Bronchial epithelial cell (primary cell): ENCODE measurements around the gene CARS1. TPM values are rescaled to one million over a fixed set of nuclear protein-coding genes. Genes with fewer than 3 reads are reported as not detected.

Experiments
- DNase-seq: peaks from one replicate; pipeline ENCODE4 v3.0.0-alpha.2; 2010; ENCODE audit warnings: low read depth
- FAIRE-seq: peaks from 2 replicates; lab custom pipeline; 2011; peaks lifted over from hg19 to GRCh38; lab: Jason Lieb, UNC
- H3K27me3 ChIP-seq: 2 replicates; pipeline ENCODE4 v1.5.1; 2011; ENCODE audit warnings: low read length; ENCODE audit not compliant: control insufficient read depth, insufficient read depth
- H3K36me3 ChIP-seq: 2 replicates; pipeline ENCODE4 v1.5.1; 2011; ENCODE audit warnings: low read length; ENCODE audit not compliant: control insufficient read depth, insufficient read depth
- H3K4me3 ChIP-seq: 2 replicates; pipeline ENCODE4 v1.5.1; 2011; ENCODE audit warnings: mild to moderate bottlenecking, low read depth, low read length, control low read depth
- total RNA-seq: library from RNA; depleted of rRNA; stranded (reverse); fragments of >200 nt; gene quantifications from 2 replicates; pipeline ENCODE4 v1.2.1, GENCODE V29; 2014
- TF ChIP-seq, protein P1 (sequence below): IDR thresholded peaks from 2 replicates; pipeline ENCODE4 v1.5.1; 2011; ENCODE audit warnings: mild to moderate bottlenecking, moderate library complexity, low read length, control low read depth, inconsistent platforms; ENCODE audit not compliant: insufficient read depth, severe bottlenecking

CARS1 gene
- total RNA-seq, 1 donor from 2014 or later = 113 TPM

DNA sequence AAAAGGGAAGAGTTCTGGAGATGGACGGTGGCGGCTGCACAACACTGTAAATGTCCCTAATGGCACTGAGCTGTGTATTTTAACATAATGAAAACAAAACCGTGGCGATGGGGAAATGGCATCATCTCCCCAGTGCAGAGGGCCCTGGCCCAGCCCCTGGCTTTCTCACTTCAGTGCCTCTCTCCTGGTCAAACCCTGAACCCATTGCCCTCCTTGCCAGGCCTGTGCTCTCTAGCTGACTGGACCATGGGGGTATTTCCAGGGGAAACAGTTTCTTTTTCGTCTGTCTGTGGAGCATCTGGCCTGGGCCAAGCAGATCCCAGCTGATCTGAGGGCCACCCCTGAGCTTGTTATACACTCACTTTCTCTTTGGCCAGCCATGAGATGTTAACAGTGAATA lies 47.7 kb downstream of the CARS1 start:
- FAIRE-seq = no peak
- TF ChIP-seq, protein P1, sequence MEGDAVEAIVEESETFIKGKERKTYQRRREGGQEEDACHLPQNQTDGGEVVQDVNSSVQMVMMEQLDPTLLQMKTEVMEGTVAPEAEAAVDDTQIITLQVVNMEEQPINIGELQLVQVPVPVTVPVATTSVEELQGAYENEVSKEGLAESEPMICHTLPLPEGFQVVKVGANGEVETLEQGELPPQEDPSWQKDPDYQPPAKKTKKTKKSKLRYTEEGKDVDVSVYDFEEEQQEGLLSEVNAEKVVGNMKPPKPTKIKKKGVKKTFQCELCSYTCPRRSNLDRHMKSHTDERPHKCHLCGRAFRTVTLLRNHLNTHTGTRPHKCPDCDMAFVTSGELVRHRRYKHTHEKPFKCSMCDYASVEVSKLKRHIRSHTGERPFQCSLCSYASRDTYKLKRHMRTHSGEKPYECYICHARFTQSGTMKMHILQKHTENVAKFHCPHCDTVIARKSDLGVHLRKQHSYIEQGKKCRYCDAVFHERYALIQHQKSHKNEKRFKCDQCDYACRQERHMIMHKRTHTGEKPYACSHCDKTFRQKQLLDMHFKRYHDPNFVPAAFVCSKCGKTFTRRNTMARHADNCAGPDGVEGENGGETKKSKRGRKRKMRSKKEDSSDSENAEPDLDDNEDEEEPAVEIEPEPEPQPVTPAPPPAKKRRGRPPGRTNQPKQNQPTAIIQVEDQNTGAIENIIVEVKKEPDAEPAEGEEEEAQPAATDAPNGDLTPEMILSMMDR = no peak
- peaks cover 40% of the 10 kb centered on the region for H3K36me3 ChIP-seq

DNA sequence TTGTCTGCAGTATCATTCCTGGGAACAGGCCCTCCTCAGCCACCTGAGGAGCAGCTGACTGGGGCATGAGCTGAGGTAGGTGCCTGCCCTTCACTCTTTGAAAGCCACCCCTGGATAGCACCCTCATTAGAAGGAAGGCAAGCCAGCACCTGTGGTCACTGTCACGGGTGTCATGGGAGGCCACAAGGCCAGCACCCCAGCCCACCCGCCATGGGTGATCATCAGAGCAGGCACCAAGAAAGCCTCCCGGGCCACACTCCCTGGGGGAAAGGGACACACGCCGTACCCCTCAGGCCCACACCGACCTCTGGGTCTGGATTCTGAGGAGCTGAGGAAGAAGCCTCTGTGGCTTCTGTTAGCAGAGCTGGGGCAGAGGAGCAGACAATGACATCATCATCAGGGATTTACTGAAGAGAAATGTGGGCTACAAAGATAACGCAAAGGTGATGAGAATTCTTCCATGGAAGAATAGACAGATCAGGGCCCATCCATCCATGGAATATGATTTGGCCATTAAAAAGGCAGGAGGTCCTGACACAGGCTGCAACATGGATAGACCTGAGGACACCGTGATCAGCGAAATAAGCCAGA lies 48.4 kb downstream of the CARS1 start:
- TF ChIP-seq, protein P1 = no peak
- DNase-seq (no peak), FAIRE-seq (no peak)
- Histone ChIP-seq H3K4me3 (no peak overlapping the region), H3K36me3 (peaks cover 39% of the 10 kb centered on the region), H3K27me3 (no peaks in the 10 kb centered on the region)

More for the DNA sequence above, 47.7 kb downstream of the CARS1 start:
- no peak overlapping the region for H3K4me3 ChIP-seq
- H3K27me3 ChIP-seq = no peaks in the 10 kb centered on the region
- DNase-seq = no peak

DNA sequence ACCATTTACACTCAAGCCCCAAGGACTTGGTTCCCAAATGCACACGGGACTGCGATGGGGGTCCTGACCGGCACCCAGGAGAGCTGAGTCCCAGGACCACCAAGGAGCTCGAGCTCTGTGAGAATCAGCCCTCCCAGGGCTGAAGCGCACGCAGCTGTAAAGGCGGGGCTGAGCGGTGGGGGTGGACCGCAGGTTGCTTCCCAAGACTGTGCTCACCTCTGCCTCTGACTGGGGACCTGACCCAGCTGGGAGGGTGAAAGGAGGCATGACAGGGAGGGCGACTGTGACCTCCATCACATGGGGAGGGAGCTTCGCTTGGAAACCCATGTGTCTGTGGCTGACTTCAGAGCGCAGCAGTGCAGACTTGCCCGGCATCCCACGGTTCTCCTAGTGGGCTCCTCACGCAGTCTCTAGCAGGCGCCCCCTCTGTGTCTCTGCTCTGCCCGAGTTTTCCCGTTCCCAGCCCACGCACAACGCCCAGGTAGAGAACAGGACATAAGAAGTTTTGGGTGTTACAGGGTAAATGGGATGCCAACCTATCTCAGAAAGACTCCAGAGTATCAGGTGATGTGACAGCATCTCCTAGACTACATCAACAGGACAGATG lies 49.7 kb downstream of the CARS1 start:
- no peak for DNase-seq
- H3K36me3 ChIP-seq = peaks cover 43% of the 10 kb centered on the region
- FAIRE-seq = peak; percentile 28
- H3K4me3 ChIP-seq = no peak overlapping the region
- TF ChIP-seq, protein P1 = no peak
- no peaks in the 10 kb centered on the region for H3K27me3 ChIP-seq

DNA sequence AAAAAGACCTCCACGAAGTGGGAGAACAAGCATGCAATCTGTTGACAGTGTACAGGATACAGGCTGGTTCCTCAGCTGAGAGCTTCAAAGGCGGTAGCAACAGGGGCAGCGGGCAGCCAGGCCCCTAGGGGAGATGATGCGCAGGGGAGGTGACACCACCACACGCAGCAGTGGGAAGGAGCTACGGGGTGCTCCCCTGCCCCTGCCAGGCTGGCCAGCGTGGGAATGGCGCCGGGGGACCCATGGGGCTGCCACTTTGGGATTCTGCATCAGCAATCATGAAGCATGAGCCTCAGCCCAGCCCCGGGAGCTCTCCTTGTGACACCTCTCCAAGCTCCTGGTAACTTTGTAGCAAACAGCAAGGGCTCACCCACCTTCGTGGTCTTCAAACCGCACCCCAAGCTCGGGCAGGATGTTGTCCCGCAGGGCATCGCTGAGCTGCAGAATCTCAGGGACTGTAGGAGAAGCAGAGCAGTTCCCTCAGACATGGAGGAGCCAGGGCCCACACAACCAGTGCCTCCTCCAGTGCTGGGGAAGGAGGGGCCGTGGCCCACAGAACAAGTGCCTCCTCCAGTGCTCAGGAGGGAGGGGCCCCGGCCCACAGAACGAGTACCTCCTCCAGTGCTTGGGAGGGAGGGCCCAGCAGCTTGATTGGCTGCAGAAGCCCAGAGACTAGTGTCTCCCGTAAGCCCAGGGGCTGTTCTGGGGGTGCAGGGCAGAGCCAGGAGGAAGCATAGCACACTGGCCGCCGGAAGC lies 50.5 kb downstream of the CARS1 start:
- no peak for FAIRE-seq

DNA sequence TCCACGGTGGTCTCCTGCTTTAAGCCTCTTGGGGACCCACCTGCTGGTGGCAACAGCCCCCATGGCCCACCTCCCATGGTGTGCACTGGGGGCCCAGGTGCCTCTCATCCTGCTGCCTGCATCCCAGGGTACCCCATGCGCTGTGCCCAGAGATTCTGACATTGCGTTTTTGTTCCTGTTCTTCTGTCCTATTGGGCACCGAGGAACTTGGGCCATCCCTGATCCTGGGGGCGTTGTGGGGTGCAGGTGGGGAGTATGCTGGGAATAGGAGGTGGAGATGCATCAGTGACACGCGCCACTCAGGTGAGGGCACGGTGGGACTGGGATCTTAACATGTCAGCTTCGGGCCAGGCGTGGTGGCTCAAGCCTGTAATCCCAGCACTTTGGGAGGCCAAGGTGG lies 52.7 kb downstream of the CARS1 start:
- TF ChIP-seq, protein P1 = no peak
- DNase-seq = no peak
- Histone ChIP-seq H3K36me3 (peaks cover 25% of the 10 kb centered on the region), H3K4me3 (no peak overlapping the region), H3K27me3 (no peaks in the 10 kb centered on the region)
- no peak for FAIRE-seq

More for the DNA sequence above, 50.5 kb downstream of the CARS1 start:
- Histone ChIP-seq H3K36me3 (peaks cover 38% of the 10 kb centered on the region), H3K27me3 (no peaks in the 10 kb centered on the region), H3K4me3 (no peak overlapping the region)
- no peak for DNase-seq
- TF ChIP-seq, protein P1 = no peak
